Subcutaneous adipose tissue (tissue), 4 donors: ENCODE data around the gene GLRA3. TPM values are rescaled to one million over a fixed set of nuclear protein-coding genes. Genes with fewer than 3 reads are reported as not detected.

Experiments used
- CTCF ChIP-seq: fragments of 450-650 bp; IDR thresholded peaks from one replicate; pipeline ENCODE4 v1.5.1; 2016; ENCODE audit warnings: low read depth, mild to moderate bottlenecking, control low read depth, antibody characterized with exemption, moderate library complexity
- total RNA-seq, 4 donors: library from RNA; depleted of rRNA; stranded (reverse); fragments of >200 nt; gene quantifications; one replicate each; pipeline ENCODE4 v1.1.0, GENCODE V29; 2016

GLRA3 gene
- total RNA-seq, 4 donors from 2014 or later, result 0.17 TPM; not detected in 3

GRCh38 chr4:174865418-174865985 is 36.5 kb upstream of the GLRA3 start:
- no peak for TF ChIP-seq CTCF

GRCh38 chr4:174864031-174864430 is 35.0 kb upstream of the GLRA3 start:
- no peak for TF ChIP-seq CTCF

GRCh38 chr4:174860588-174860987 is 31.5 kb upstream of the GLRA3 start:
- TF ChIP-seq CTCF, result no peak

GRCh38 chr4:174859904-174860303 is 30.9 kb upstream of the GLRA3 start:
- no peak for TF ChIP-seq CTCF

- TF ChIP-seq CTCF, result no peak
Observed at GRCh38 chr4:174856926-174857800, 28.1 kb upstream of the GLRA3 start.

GRCh38 chr4:174855050-174855449 is 26.0 kb upstream of the GLRA3 start:
- no peak for TF ChIP-seq CTCF

- TF ChIP-seq CTCF, result no peak
Observed at GRCh38 chr4:174853629-174854028, 24.6 kb upstream of the GLRA3 start.
